Measurements from ENCODE around the gene MMRN2. TPM values are rescaled to one million over a fixed set of nuclear protein-coding genes. Genes with fewer than 3 reads are reported as not detected.
"Not testable (repeated sequence)": the region's sequence is repeated elsewhere in the genome, so short reads cannot be mapped to it uniquely, and the experiment has no call there.

The MMRN2 gene
- total RNA-seq, 2 donors from 2014 or later: 49.4 to 55.0 TPM

DNA sequence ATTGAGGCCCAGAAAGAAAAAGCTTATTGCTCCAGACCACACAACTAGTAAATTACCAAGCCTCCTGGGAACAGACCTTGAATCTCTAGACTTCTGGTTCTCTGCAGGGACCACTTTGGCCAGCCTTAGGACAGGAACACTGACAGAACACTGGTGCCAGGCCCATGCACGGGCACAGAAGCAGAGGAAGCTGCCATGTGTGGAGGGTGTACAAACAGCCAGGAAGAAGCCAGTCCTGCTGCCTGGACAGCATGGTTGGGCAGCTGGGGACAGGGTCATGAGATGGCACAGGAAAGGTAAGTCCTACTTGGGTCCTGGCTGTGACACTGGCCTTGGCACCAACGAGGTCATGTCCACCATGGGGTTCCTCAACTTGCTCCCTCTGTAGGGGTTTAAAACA, 19.2 kb downstream of the MMRN2 start:
- peak; percentile 1 for DNase-seq (ENCODE audit: low spot score)
- Histone ChIP-seq H3K36me3 (no peaks in the 10 kb centered on the region), H3K4me3 (no peak overlapping the region), H3K9me3 (no peaks in the 10 kb centered on the region), H3K4me1 (ENCODE audit: control insufficient read depth in 1 of 2, low read depth in 2 of 2) (peaks cover 8 to 34% of the 10 kb centered on the region in 2 donors), H3K27me3 (replicated peaks; ENCODE audit: insufficient read depth) (no peaks in the 10 kb centered on the region), H3K27ac (peak overlapping the region; percentile 47 to 55)
- no peak for ATAC-seq (ENCODE audit: insufficient number of reproducible peaks, low FRiP score, low read depth)
- TF ChIP-seq, protein P1, sequence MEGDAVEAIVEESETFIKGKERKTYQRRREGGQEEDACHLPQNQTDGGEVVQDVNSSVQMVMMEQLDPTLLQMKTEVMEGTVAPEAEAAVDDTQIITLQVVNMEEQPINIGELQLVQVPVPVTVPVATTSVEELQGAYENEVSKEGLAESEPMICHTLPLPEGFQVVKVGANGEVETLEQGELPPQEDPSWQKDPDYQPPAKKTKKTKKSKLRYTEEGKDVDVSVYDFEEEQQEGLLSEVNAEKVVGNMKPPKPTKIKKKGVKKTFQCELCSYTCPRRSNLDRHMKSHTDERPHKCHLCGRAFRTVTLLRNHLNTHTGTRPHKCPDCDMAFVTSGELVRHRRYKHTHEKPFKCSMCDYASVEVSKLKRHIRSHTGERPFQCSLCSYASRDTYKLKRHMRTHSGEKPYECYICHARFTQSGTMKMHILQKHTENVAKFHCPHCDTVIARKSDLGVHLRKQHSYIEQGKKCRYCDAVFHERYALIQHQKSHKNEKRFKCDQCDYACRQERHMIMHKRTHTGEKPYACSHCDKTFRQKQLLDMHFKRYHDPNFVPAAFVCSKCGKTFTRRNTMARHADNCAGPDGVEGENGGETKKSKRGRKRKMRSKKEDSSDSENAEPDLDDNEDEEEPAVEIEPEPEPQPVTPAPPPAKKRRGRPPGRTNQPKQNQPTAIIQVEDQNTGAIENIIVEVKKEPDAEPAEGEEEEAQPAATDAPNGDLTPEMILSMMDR (IDR thresholded peaks at IDR 0.05): no peak

DNA sequence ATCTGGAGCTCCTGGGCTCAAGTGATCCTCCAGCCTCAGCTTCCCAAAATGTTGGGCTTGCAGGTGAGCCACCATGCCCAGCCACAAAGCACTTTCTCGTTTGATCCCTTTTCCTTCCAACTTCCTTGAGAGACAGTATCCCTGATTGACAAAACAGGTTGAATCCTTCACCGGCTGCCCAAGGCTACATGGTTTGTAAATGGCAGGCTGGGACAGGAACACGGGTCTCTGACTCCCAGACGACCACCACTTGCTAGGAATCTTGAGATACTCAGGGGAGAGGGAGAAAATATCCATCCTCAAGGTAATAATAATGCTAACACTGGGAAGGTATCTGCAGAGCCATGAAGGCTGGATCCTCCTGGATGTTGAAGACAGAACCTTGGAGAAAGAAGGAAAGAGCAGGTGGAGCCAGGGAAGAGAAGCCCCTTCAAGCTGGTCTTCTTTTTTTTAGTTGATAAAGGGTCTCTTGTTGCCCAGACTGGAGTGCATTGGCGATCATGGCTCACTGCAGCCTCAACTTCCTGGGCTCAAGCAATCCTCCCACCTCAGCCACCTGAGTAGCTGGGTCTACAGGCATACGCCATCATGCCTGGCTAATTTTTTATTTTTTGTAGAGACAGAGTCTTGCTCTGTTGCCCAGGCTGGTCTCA, 19.8 kb downstream of the MMRN2 start:
- H3K27ac ChIP-seq: peak overlapping the region; percentile 47 to 55
- no peaks in the 10 kb centered on the region for H3K9me3 ChIP-seq
- no peaks in the 10 kb centered on the region for H3K27me3 ChIP-seq (replicated peaks; ENCODE audit: insufficient read depth)
- no peaks in the 10 kb centered on the region for H3K36me3 ChIP-seq
- ATAC-seq (ENCODE audit: insufficient number of reproducible peaks, low FRiP score, low read depth) (no peak), DNase-seq (ENCODE audit: low spot score) (no peak)
- H3K4me1 ChIP-seq (ENCODE audit: control insufficient read depth in 1 of 2, low read depth in 2 of 2): peaks cover 8 to 31% of the 10 kb centered on the region in 2 donors
- H3K4me3 ChIP-seq: no peak overlapping the region
- TF ChIP-seq, protein P1 (IDR thresholded peaks at IDR 0.05): no peak

DNA sequence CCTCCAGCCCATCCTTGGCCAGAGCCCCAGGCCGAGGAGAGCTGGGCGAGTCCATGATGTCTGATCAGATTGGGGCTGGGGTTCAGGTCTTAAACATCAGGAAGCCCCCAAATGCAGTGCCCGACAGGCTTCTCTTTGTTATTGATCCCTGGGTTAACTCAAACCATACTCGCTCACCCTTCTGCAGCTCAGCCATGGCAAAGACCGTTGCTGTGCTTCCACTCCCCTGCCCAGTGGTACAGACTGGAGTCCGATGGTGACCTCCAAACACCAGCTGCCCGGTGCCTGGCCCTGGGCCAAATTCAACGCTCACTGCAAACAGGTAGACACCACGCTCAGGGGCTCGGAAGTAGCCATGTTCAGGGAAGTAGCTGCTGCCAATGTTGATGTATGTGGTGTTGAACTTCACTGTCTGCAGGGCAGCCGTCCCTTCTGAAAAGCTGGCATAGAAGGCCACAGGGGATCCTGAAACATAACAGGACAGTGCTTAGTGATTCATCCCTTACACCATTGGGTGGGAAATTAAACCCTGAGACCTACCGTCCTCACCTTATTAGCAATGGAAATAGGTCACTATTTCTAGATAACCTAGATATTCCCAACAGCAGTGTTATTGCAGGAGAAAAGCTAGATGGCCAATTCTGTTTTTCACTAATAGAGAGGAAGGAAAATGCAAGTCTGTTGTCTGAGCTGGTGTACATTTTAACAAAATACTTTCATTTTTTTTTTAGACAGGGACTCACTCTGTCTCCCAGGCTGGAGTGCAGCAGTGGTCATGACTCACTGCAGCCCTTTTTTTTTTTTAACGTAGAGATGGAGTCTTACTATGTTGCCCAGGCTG, 20.5 kb downstream of the MMRN2 start:
- no peak overlapping the region for H3K4me3 ChIP-seq
- H3K36me3 ChIP-seq: peaks cover 1% of the 10 kb centered on the region
- H3K27me3 ChIP-seq (replicated peaks; ENCODE audit: insufficient read depth): no peaks in the 10 kb centered on the region
- H3K9me3 ChIP-seq: no peaks in the 10 kb centered on the region
- no peak for ATAC-seq (ENCODE audit: insufficient number of reproducible peaks, low FRiP score, low read depth)
- TF ChIP-seq, protein P1 (IDR thresholded peaks at IDR 0.05): no peak
- H3K27ac ChIP-seq: peak overlapping the region; percentile 47 to 55
- no peak for DNase-seq (ENCODE audit: low spot score)
- peaks cover 8 to 29% of the 10 kb centered on the region in 2 donors for H3K4me1 ChIP-seq (ENCODE audit: control insufficient read depth in 1 of 2, low read depth in 2 of 2)

GRCh38 chr10:86934162-86934711, 23.2 kb downstream of the MMRN2 start:
- H3K9me3 ChIP-seq; H3K4me3 ChIP-seq; ATAC-seq (ENCODE audit: insufficient number of reproducible peaks, low FRiP score, low read depth); H3K27me3 ChIP-seq (replicated peaks; ENCODE audit: insufficient read depth); DNase-seq (ENCODE audit: low spot score); H3K27ac ChIP-seq: not testable (repeated sequence)
- Histone ChIP-seq H3K4me1 (ENCODE audit: control insufficient read depth in 1 of 2, low read depth in 2 of 2) (peaks cover 8 to 38% of the 10 kb centered on the region in 2 donors), H3K36me3 (peaks cover 15% of the 10 kb centered on the region)

GRCh38 chr10:86932674-86933073, 24.7 kb downstream of the MMRN2 start:
- Histone ChIP-seq H3K4me3 (no peak overlapping the region), H3K27me3 (replicated peaks; ENCODE audit: insufficient read depth) (no peaks in the 10 kb centered on the region), H3K36me3 (peaks cover 15% of the 10 kb centered on the region), H3K4me1 (ENCODE audit: control insufficient read depth in 1 of 2, low read depth in 2 of 2) (peaks cover 8 to 26% of the 10 kb centered on the region in 2 donors), H3K27ac (peak overlapping the region in 1 of 2 donors; percentile 15), H3K9me3 (no peaks in the 10 kb centered on the region)
- ATAC-seq (ENCODE audit: insufficient number of reproducible peaks, low FRiP score, low read depth) (no peak), DNase-seq (ENCODE audit: low spot score) (no peak)
- TF ChIP-seq, protein P1 (IDR thresholded peaks at IDR 0.05): no peak
